AG04450 (cell line): ENCODE measurements around the gene MAGI2. TPM values are rescaled to one million over a fixed set of nuclear protein-coding genes. Genes with fewer than 3 reads are reported as not detected.

Source experiments
- CTCF ChIA-PET: fragments of 300-600, 350-600 bp; formaldehyde crosslinking; extraction: SDS; loops from one replicate; lab custom pipeline; 2022; ENCODE audit warnings: antibody characterized with exemption, inconsistent platforms; lab: Charles Lee
- POLR2A ChIA-PET: fragments of 350-600 bp; formaldehyde crosslinking; extraction: SDS; loops from one replicate; lab custom pipeline; 2021; ENCODE audit warnings: antibody characterized with exemption, inconsistent platforms; lab: Yijun Ruan, JAX
- DNase-seq: peaks from one replicate; pipeline ENCODE4 v3.0.0-alpha.2; 2011; ENCODE audit warnings: low read depth, low spot score
- H3K27ac ChIP-seq: one replicate; pipeline ENCODE4 v1.5.1; 2012; ENCODE audit warnings: low read depth, low read length, control low read depth
- H3K27me3 ChIP-seq: one replicate; pipeline ENCODE4 v1.6.0; 2012; ENCODE audit warnings: low read length; ENCODE audit not compliant: control insufficient read depth, insufficient read depth
- H3K4me3 ChIP-seq: 2 replicates; pipeline ENCODE4 v1.5.1; 2011; ENCODE audit warnings: mild to moderate bottlenecking, low read depth, low read length, control low read depth
- H3K9me3 ChIP-seq: 2 replicates; pipeline ENCODE4 v1.5.1; 2012; ENCODE audit warnings: low read length; ENCODE audit not compliant: control insufficient read depth, insufficient read depth
- CTCF ChIP-seq: IDR thresholded peaks from 2 replicates; pipeline ENCODE4 v1.5.1; 2011; ENCODE audit warnings: low read depth, low read length, control low read depth, inconsistent platforms
- polyA plus RNA-seq: library from polyadenylated mRNA; depleted of rRNA; stranded (reverse); fragments of >200 nt; gene quantifications from 2 replicates; pipeline ENCODE4 v1.2.3, GENCODE V29; 2011

Gene MAGI2
- polyA plus RNA-seq, 1 experiment = 2.3 TPM

- no peak for TF ChIP-seq CTCF
- ChIA-PET CTCF (interaction anchor here (1.5 kb wide), 1 partner anchor 221 kb away, joined by 4 read pairs; no protein-coding TSS in a partner anchor), POLR2A (no interaction called here)
- no peaks in the 10 kb centered on the region for H3K9me3 ChIP-seq
- no peak overlapping the region for H3K4me3 ChIP-seq
- no peaks in the 10 kb centered on the region for H3K27me3 ChIP-seq
- no peak overlapping the region for H3K27ac ChIP-seq
- no peak for DNase-seq
Measured at GRCh38 chr7:78260826-78261225, 1192.6 kb downstream of the MAGI2 start.

- ChIA-PET POLR2A (no interaction called here), CTCF (no interaction called here)
- TF ChIP-seq CTCF = no peak
- Histone ChIP-seq H3K27me3 (no peaks in the 10 kb centered on the region), H3K4me3 (no peak overlapping the region), H3K27ac (no peak overlapping the region), H3K9me3 (no peaks in the 10 kb centered on the region)
- no peak for DNase-seq
Measured at GRCh38 chr7:78254726-78255055, 1198.8 kb downstream of the MAGI2 start.

GRCh38 chr7:78253850-78254725, 1199.4 kb downstream of the MAGI2 start:
- POLR2A ChIA-PET = no interaction called here
- no peak overlapping the region for H3K27ac ChIP-seq
- CTCF ChIA-PET = no interaction called here

GRCh38 chr7:78248867-78249266, 1204.6 kb downstream of the MAGI2 start:
- CTCF ChIA-PET = interaction anchor here (0.7 kb wide), 1 partner anchor 10 kb away, joined by 3 read pairs; no protein-coding TSS in a partner anchor

More at GRCh38 chr7:78253850-78254725, 1199.4 kb downstream of the MAGI2 start:
- DNase-seq = no peak
- Histone ChIP-seq H3K4me3 (no peak overlapping the region), H3K9me3 (no peaks in the 10 kb centered on the region), H3K27me3 (no peaks in the 10 kb centered on the region)
- TF ChIP-seq CTCF = no peak

More at GRCh38 chr7:78248867-78249266, 1204.6 kb downstream of the MAGI2 start:
- POLR2A ChIA-PET = no interaction called here
- Histone ChIP-seq H3K27ac (no peak overlapping the region), H3K27me3 (no peaks in the 10 kb centered on the region), H3K9me3 (peaks cover 7% of the 10 kb centered on the region; the same call in 1 of the 2 replicates), H3K4me3 (no peak overlapping the region)
- no peak for DNase-seq
- no peak for TF ChIP-seq CTCF
